Activated CD4-positive, alpha-beta memory T cell treated with anti-CD3 and anti-CD28 coated beads, Interleukin-2, amount 10 ng/mL, durations not matched to agents 7 days and 5 days (primary cell): ENCODE measurements around the gene GK2. TPM values are rescaled to one million over a fixed set of nuclear protein-coding genes. Genes with fewer than 3 reads are reported as not detected.

Source experiments
- CTCF ChIA-PET: fragments of 350-600 bp; sonication (Branson Sonifier 250); formaldehyde crosslinking; loops from one replicate; lab custom pipeline; 2021; ENCODE audit warnings: antibody characterized with exemption, inconsistent platforms; lab: Charles Lee
- POLR2A ChIA-PET: fragments of 350-600 bp; sonication (Branson Sonifier 250); formaldehyde crosslinking; loops from one replicate; lab custom pipeline; 2021; ENCODE audit warnings: antibody characterized with exemption; lab: Charles Lee
- DNase-seq: peaks from one replicate; pipeline ENCODE4 v3.0.0-alpha.2; 2020
- H3K27ac Mint-ChIP-seq: one replicate; pipeline ENCODE4 v1.8.0; 2021; ENCODE audit warnings: mild to moderate bottlenecking, mixed read lengths
- H3K27me3 Mint-ChIP-seq: one replicate; pipeline ENCODE4 v1.8.0; 2021; ENCODE audit warnings: mixed read lengths
- H3K36me3 Mint-ChIP-seq: one replicate; pipeline ENCODE4 v1.8.0; 2021; ENCODE audit warnings: low read depth, mixed read lengths
- H3K4me1 Mint-ChIP-seq: one replicate; pipeline ENCODE4 v1.8.0; 2021; ENCODE audit warnings: mixed read lengths
- H3K4me3 Mint-ChIP-seq: one replicate; pipeline ENCODE4 v1.8.0; 2021; ENCODE audit warnings: mild to moderate bottlenecking, mixed read lengths
- H3K9me3 Mint-ChIP-seq: one replicate; pipeline ENCODE4 v1.8.0; 2021; ENCODE audit warnings: mixed read lengths
- total RNA-seq, 2 experiments: library from RNA; stranded (reverse); gene quantifications; one replicate each; pipeline ENCODE4 v1.2.3, GENCODE V29; 2021

The GK2 gene
- total RNA-seq, 2 experiments from 2014 or later, result not detected

GRCh38 chr4:79413032-79413885 is 5.2 kb upstream of the GK2 start:
- POLR2A ChIA-PET, result no interaction called here
- Mint-ChIP-seq H3K27ac (no peak overlapping the region), H3K4me3 (no peak overlapping the region), H3K9me3 (no peaks in the 10 kb centered on the region), H3K27me3 (no peaks in the 10 kb centered on the region), H3K4me1 (no peaks in the 10 kb centered on the region), H3K36me3 (no peaks in the 10 kb centered on the region)
- CTCF ChIA-PET, result interaction anchor here (0.6 kb wide), 1 partner anchor 1657 kb away, joined by 3 read pairs; no protein-coding TSS in a partner anchor
- DNase-seq, result no peak

GRCh38 chr4:79404666-79405065 is 3.4 kb downstream of the GK2 start:
- CTCF ChIA-PET, result no interaction called here
- POLR2A ChIA-PET, result no interaction called here
- no peak overlapping the region for H3K4me3 Mint-ChIP-seq
- H3K27me3 Mint-ChIP-seq, result no peaks in the 10 kb centered on the region
- H3K9me3 Mint-ChIP-seq, result no peaks in the 10 kb centered on the region
- no peak overlapping the region for H3K27ac Mint-ChIP-seq
- H3K4me1 Mint-ChIP-seq, result no peaks in the 10 kb centered on the region
- no peak for DNase-seq
- H3K36me3 Mint-ChIP-seq, result no peaks in the 10 kb centered on the region

- H3K4me3 Mint-ChIP-seq, result no peak overlapping the region
- CTCF ChIA-PET, result no interaction called here
- no peaks in the 10 kb centered on the region for H3K9me3 Mint-ChIP-seq
- POLR2A ChIA-PET, result no interaction called here
- no peaks in the 10 kb centered on the region for H3K4me1 Mint-ChIP-seq
- no peak for DNase-seq
- no peaks in the 10 kb centered on the region for H3K27me3 Mint-ChIP-seq
- no peak overlapping the region for H3K27ac Mint-ChIP-seq
- H3K36me3 Mint-ChIP-seq, result no peaks in the 10 kb centered on the region
These were observed 4.7 kb downstream of the GK2 start for GRCh38 chr4:79403356-79403755.

DNA sequence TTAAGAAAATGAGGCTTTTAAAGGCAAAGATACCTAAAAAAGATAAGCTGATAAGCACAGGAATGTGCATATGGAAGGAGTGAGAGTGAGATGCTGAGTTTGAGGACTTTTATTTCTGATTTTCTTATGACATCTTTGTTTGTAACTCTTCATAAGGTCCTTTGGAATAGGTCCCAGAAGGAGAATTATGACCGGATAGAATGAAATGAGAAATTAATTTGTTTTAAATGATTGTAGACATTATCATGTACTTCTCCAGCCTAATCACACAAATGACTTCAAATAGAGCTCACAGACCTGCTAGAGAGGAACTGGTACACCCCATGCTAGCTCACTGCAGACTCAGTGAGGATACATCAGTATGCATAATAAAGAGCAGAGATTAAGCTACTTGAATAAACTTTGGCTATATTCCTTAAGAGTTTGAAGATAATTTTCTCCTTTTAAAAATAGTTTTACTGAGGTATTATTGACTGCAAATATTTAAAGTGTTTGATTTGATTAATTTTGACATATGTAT is 5.6 kb downstream of the GK2 start:
- no peak overlapping the region for H3K4me3 Mint-ChIP-seq
- H3K36me3 Mint-ChIP-seq, result no peaks in the 10 kb centered on the region
- DNase-seq, result no peak
- H3K4me1 Mint-ChIP-seq, result no peaks in the 10 kb centered on the region
- CTCF ChIA-PET, result interaction anchor here (1.4 kb wide), 1 partner anchor 10 kb away, joined by 3 read pairs; no protein-coding TSS in a partner anchor
- POLR2A ChIA-PET, result no interaction called here
- H3K27me3 Mint-ChIP-seq, result no peaks in the 10 kb centered on the region
- no peak overlapping the region for H3K27ac Mint-ChIP-seq
- H3K9me3 Mint-ChIP-seq, result no peaks in the 10 kb centered on the region

GRCh38 chr4:79399076-79399475 is 9.0 kb downstream of the GK2 start:
- H3K36me3 Mint-ChIP-seq, result no peaks in the 10 kb centered on the region
- no peaks in the 10 kb centered on the region for H3K27me3 Mint-ChIP-seq
- ChIA-PET POLR2A (no interaction called here), CTCF (no interaction called here)
- no peaks in the 10 kb centered on the region for H3K9me3 Mint-ChIP-seq
- H3K27ac Mint-ChIP-seq, result no peak overlapping the region
- DNase-seq, result no peak
- H3K4me3 Mint-ChIP-seq, result no peak overlapping the region
- no peaks in the 10 kb centered on the region for H3K4me1 Mint-ChIP-seq

GRCh38 chr4:79397951-79398350 is 10.1 kb downstream of the GK2 start:
- H3K36me3 Mint-ChIP-seq, result no peaks in the 10 kb centered on the region
- no peak overlapping the region for H3K4me3 Mint-ChIP-seq
- H3K9me3 Mint-ChIP-seq, result no peaks in the 10 kb centered on the region
- no peak for DNase-seq
- H3K4me1 Mint-ChIP-seq, result no peaks in the 10 kb centered on the region
- H3K27ac Mint-ChIP-seq, result no peak overlapping the region
- no peaks in the 10 kb centered on the region for H3K27me3 Mint-ChIP-seq
- ChIA-PET POLR2A (no interaction called here), CTCF (no interaction called here)

GRCh38 chr4:79396794-79397193 is 11.2 kb downstream of the GK2 start:
- Mint-ChIP-seq H3K36me3 (no peaks in the 10 kb centered on the region), H3K27me3 (no peaks in the 10 kb centered on the region), H3K4me1 (no peaks in the 10 kb centered on the region), H3K4me3 (no peak overlapping the region), H3K27ac (no peak overlapping the region), H3K9me3 (no peaks in the 10 kb centered on the region)
- CTCF ChIA-PET, result no interaction called here
- POLR2A ChIA-PET, result no interaction called here
- no peak for DNase-seq

- DNase-seq, result no peak
- H3K4me3 Mint-ChIP-seq, result no peak overlapping the region
- ChIA-PET CTCF (no interaction called here), POLR2A (no interaction called here)
- no peak overlapping the region for H3K27ac Mint-ChIP-seq
- H3K4me1 Mint-ChIP-seq, result no peaks in the 10 kb centered on the region
- no peaks in the 10 kb centered on the region for H3K27me3 Mint-ChIP-seq
- no peaks in the 10 kb centered on the region for H3K36me3 Mint-ChIP-seq
- no peaks in the 10 kb centered on the region for H3K9me3 Mint-ChIP-seq
These were observed 12.2 kb downstream of the GK2 start for GRCh38 chr4:79395841-79396240.

- Mint-ChIP-seq H3K4me3 (no peak overlapping the region), H3K9me3 (no peaks in the 10 kb centered on the region), H3K27me3 (no peaks in the 10 kb centered on the region), H3K36me3 (no peaks in the 10 kb centered on the region), H3K27ac (no peak overlapping the region), H3K4me1 (no peaks in the 10 kb centered on the region)
- ChIA-PET CTCF (no interaction called here), POLR2A (no interaction called here)
- DNase-seq, result no peak
These were observed 17.1 kb downstream of the GK2 start for GRCh38 chr4:79390890-79391289.

DNA sequence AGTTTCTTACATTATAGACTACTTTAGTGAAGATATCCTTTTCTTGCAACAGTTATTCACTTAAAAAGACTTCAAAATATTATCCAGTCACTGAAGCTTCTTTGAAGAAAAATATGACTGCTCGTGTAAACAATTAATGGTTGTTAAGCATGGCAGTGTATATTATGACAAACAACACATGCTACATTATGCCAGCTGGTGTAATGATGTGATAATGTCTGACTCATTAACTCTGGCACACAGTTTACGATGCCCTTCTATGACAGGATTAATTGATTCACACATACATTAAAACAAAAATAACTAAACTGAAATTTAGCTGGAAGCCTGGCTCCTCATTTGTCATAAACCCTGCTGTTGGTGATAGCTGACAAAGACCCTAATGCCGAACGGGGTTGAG is 22.4 kb downstream of the GK2 start:
- Mint-ChIP-seq H3K27ac (no peak overlapping the region), H3K4me1 (no peaks in the 10 kb centered on the region), H3K4me3 (no peak overlapping the region), H3K36me3 (no peaks in the 10 kb centered on the region), H3K27me3 (no peaks in the 10 kb centered on the region), H3K9me3 (no peaks in the 10 kb centered on the region)
- DNase-seq, result no peak
- ChIA-PET CTCF (no interaction called here), POLR2A (no interaction called here)

- Mint-ChIP-seq H3K36me3 (no peaks in the 10 kb centered on the region), H3K27me3 (no peaks in the 10 kb centered on the region), H3K4me3 (no peak overlapping the region), H3K27ac (no peak overlapping the region), H3K4me1 (no peaks in the 10 kb centered on the region), H3K9me3 (no peaks in the 10 kb centered on the region)
- DNase-seq, result no peak
- POLR2A ChIA-PET, result no interaction called here
- CTCF ChIA-PET, result no interaction called here
These were observed 26.9 kb downstream of the GK2 start for GRCh38 chr4:79381161-79381560.

DNA sequence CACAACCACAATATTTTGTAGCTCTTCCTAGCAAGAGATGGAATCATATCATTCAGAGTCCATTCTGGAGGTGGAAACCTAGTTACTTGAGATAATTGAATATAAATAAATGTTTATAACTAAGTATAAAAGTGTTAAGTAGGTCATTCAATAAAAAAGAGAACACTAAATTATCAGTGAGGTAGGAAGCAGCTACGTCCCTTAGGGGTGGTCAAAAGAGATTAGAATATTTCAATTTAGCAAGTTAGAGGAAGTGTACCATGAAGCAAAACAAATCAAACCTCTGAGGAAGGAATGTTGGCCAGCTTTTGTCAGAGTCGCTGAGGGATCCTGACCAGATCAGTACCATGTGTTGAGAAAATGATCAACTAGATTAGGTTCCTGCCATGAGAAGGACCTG is 38.0 kb downstream of the GK2 start:
- no peaks in the 10 kb centered on the region for H3K36me3 Mint-ChIP-seq
- POLR2A ChIA-PET, result no interaction called here
- CTCF ChIA-PET, result no interaction called here

DNA sequence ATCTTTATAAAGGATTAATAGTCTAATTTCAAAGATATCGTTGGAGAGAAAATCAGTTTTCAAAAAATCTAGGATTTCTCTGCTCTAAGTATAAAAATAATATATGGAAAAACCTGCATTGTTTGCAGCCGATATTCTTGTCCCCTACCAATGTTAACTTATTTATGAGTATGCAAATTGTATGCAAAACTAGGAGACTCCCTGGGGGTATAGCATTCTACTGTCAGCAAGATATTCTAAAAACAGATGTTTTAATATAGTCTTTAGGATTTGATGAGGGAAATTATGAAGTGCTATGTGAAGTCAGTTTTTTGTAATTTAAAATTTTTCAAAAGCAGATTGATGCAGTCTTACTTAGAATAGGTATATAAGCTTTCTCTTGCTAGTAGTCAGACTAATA is 40.9 kb downstream of the GK2 start:
- no peak overlapping the region for H3K27ac Mint-ChIP-seq
- POLR2A ChIA-PET, result no interaction called here
- DNase-seq, result no peak
- H3K4me3 Mint-ChIP-seq, result no peak overlapping the region
- CTCF ChIA-PET, result no interaction called here
- H3K9me3 Mint-ChIP-seq, result no peaks in the 10 kb centered on the region
- H3K27me3 Mint-ChIP-seq, result no peaks in the 10 kb centered on the region
- H3K4me1 Mint-ChIP-seq, result no peaks in the 10 kb centered on the region
- H3K36me3 Mint-ChIP-seq, result no peaks in the 10 kb centered on the region

More for the DNA sequence above, 38.0 kb downstream of the GK2 start:
- H3K27me3 Mint-ChIP-seq, result no peaks in the 10 kb centered on the region
- H3K9me3 Mint-ChIP-seq, result no peaks in the 10 kb centered on the region
- no peak overlapping the region for H3K27ac Mint-ChIP-seq
- no peaks in the 10 kb centered on the region for H3K4me1 Mint-ChIP-seq
- DNase-seq, result no peak
- no peak overlapping the region for H3K4me3 Mint-ChIP-seq

DNA sequence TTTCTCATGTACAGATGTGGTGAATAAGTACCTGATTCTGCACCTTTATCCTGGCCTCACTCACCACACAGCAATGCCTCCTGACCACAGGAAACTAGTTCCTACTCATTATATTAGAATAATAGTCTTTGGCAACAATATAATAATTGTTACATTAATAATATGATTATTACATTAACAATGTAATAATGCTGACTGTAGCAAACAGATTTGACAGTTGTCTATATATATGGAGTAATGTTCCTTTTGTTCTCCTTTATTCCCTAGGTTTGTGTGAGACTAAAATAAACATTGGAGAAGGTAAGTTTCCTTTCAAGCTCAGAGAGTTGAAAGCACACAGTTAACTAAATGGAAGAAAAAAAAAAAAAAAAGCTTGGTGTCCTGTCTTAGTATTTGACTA is 41.6 kb downstream of the GK2 start:
- Mint-ChIP-seq H3K27me3 (no peaks in the 10 kb centered on the region), H3K9me3 (no peaks in the 10 kb centered on the region), H3K27ac (no peak overlapping the region), H3K4me1 (no peaks in the 10 kb centered on the region), H3K4me3 (no peak overlapping the region), H3K36me3 (no peaks in the 10 kb centered on the region)
- CTCF ChIA-PET, result no interaction called here
- DNase-seq, result no peak
- POLR2A ChIA-PET, result no interaction called here
